ENCODE results near the gene MAD1L1.

MAD1L1 gene

DNA sequence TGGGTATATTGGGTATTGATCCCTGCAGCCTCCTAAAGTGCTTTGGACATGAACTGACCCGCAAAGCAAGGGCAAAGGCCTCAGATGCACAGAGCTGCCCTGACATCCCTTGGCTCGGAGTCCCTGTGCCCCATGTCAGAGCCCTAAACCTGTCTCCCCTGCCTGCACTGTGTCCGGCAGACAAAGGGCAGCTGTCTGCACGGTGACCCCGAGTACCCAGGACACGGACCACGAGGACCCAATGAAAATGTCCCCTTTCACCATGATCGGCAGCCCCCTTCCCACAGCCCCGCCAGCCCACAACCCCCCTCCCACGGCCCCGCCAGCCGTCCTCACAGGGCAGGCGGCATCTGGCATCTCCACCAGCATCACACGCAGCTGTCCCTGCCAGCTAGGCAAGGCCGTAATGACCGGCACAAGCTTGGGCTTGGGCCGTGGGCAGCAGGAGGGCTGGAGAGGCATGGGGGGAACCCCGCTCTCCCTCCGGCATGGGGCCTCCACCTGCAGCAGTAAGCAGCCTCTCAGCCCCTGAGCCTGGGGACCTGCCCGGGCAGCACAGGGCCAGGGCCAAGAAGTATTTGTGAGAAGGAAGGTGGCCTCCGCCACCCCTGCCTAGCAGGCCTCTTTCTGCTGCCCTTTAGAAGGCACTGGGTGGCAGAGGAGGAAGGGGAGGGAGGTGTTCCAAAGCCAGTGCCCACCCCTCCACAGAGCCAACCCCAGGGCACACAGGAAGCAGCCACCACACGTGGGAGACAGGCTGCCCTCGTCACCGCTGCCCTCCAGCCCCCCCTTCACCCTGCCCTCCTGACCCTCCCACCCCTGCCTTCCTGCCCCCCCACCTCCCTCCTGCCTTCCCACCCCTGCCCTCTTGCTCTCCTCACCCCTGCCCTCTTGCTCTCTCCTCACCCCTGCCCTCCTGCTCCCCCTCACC is 19.4 kb upstream of the MAD1L1 start:
- Histone ChIP-seq H3K36me3 (no peaks in the 10 kb centered on the region; the same call in 1 of the 2 replicates), H3K9me3 (no peaks in the 10 kb centered on the region), H3K4me3 (ENCODE audit: low read depth, low read length) (no peak overlapping the region), H3K27me3 (no peaks in the 10 kb centered on the region), H3K4me1 (no peaks in the 10 kb centered on the region)
- no peak for DNase-seq
- TF ChIP-seq, protein P1, sequence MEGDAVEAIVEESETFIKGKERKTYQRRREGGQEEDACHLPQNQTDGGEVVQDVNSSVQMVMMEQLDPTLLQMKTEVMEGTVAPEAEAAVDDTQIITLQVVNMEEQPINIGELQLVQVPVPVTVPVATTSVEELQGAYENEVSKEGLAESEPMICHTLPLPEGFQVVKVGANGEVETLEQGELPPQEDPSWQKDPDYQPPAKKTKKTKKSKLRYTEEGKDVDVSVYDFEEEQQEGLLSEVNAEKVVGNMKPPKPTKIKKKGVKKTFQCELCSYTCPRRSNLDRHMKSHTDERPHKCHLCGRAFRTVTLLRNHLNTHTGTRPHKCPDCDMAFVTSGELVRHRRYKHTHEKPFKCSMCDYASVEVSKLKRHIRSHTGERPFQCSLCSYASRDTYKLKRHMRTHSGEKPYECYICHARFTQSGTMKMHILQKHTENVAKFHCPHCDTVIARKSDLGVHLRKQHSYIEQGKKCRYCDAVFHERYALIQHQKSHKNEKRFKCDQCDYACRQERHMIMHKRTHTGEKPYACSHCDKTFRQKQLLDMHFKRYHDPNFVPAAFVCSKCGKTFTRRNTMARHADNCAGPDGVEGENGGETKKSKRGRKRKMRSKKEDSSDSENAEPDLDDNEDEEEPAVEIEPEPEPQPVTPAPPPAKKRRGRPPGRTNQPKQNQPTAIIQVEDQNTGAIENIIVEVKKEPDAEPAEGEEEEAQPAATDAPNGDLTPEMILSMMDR (IDR thresholded peaks at IDR 0.05; ENCODE audit: low read depth, low read length): no peak

DNA sequence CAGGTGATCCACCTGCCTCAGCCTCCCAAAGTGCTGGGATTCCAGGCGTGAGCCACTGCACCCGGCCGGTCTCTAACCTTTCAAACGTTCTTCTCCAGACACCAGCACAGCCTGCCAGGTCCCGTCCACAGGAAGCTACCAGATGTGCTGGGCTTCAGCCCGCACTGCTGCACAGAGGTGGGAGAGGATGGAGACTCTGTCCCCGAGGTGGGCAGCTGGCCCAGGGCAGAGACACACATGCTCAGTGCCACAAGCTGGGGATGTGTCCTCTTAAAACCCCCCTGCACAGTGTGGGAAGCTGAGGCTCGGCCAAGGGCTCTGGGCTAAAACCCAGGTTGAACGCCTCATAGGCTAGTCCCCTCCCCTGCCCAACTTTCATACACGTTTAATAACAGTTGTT is 18.6 kb upstream of the MAD1L1 start:
- TF ChIP-seq, protein P1 (IDR thresholded peaks at IDR 0.05; ENCODE audit: low read depth, low read length): no peak
- H3K36me3 ChIP-seq: no peaks in the 10 kb centered on the region; the same call in 1 of the 2 replicates
- H3K4me1 ChIP-seq: no peaks in the 10 kb centered on the region
- no peak for DNase-seq
- H3K9me3 ChIP-seq: no peaks in the 10 kb centered on the region
- no peak overlapping the region for H3K4me3 ChIP-seq (ENCODE audit: low read depth, low read length)
- no peaks in the 10 kb centered on the region for H3K27me3 ChIP-seq

DNA sequence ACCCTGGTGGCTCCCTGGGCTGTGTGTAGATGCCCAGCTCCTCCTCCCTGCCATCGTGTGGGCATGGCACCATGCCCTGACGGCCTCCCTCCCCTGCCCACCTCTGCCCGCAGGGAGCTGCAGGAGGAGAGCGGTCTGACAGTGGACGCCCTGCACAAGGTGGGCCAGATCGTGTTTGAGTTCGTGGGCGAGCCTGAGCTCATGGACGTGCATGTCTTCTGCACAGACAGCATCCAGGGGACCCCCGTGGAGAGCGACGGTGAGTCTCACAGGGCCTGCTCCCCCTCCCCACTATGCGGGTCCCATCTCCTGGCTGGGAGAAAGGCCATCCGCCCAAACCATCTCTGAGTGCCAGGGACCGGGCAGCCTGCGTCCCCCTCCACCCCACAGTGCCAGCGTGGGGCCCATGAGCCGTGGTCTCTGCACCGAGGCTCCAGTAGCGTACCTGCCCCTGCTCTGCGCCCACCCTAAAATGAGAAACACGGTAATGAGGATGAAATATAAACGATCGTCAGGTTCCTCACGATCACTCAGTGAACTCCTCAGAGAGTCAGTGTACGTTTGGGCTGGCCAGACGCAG is 17.1 kb upstream of the MAD1L1 start:
- Histone ChIP-seq H3K9me3 (no peaks in the 10 kb centered on the region), H3K4me1 (no peaks in the 10 kb centered on the region), H3K4me3 (ENCODE audit: low read depth, low read length) (no peak overlapping the region), H3K27me3 (no peaks in the 10 kb centered on the region), H3K36me3 (no peaks in the 10 kb centered on the region; the same call in 1 of the 2 replicates)
- TF ChIP-seq, protein P1 (IDR thresholded peaks at IDR 0.05; ENCODE audit: low read depth, low read length): no peak
- no peak for DNase-seq

DNA sequence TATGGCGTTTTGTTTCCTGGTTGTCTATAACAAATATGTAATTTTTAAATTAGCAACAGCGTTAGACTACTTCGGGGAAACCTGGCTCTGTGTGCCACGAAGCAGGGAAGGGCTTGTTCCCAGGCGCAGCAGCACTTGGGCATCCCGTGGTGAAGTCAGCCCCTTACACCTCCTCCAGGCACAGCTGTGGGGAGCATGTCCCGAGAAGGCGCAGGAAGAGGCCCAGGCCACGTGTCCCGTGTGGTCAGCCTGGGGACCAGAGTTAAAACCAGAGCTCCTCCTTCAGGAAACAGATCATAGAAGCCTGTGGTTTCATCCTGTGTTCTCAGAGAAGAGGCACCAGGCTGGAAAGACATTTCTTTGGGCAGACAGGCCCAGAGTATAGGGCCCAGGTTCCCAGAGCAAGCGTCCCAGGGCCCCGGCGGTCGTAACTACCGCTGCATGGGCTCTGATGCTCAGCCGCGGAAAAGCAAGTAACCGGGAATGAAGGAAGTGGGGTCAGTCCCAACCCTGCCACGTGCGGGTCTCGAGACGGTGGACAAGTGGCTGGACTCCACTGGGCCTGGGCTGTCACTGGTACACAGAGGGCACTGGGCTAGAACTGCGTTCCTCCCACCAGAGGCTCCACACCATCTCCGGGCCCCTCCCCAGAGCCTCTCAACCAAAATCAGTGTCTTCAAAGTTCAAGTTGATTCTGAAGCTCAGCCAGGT is 16.4 kb upstream of the MAD1L1 start:
- no peak for DNase-seq
- no peak overlapping the region for H3K4me3 ChIP-seq (ENCODE audit: low read depth, low read length)
- TF ChIP-seq, protein P1 (IDR thresholded peaks at IDR 0.05; ENCODE audit: low read depth, low read length): no peak

DNA sequence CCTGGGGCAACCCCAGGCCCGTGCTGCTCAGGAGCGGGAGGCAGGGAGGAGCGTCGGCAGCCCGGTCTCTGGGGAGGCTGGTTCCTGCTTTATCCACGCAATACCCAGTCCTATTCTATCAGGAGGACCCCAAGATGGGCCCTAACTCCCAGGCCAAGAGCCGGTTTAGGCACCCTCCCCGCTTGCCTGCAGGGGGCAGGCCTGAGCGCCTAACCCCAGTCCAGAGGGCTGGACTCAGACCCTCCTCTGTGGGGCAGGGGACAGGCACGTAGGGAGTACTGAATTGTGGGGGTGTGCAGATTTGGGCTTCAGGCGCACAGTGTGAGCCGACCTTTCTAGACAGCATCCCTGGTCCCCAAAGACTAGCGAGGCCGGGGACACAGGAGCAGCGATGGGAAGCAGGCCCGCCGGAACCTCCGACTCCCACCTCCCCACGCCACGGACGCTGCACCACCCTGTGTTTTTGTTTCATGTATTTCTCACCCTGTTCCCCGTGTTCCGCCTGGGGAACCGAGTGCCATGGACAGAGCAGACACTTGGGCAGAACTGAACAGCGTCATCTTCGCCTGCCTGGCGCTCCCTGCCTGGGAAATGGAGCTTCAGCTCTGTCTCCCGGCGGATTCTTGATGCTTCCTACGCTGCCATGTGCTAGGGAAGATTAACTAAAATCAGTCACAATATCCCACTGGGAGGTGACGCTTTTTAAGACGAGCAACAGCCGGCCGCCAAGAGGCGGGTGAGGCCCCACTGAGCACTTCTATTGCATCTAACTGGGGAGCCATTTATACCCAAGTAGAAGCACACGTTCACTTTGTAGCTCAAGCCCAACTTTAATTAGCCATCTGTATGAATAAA is 14.6 kb upstream of the MAD1L1 start:
- TF ChIP-seq, protein P1 (IDR thresholded peaks at IDR 0.05; ENCODE audit: low read depth, low read length): peak; percentile 86
- Histone ChIP-seq H3K27me3 (no peaks in the 10 kb centered on the region), H3K4me1 (peaks cover 4% of the 10 kb centered on the region), H3K9me3 (no peaks in the 10 kb centered on the region), H3K36me3 (no peaks in the 10 kb centered on the region), H3K4me3 (ENCODE audit: low read depth, low read length) (no peak overlapping the region)
- peak; percentile 69 for DNase-seq

More for the DNA sequence above, 16.4 kb upstream of the MAD1L1 start:
- no peaks in the 10 kb centered on the region for H3K27me3 ChIP-seq
- H3K9me3 ChIP-seq: no peaks in the 10 kb centered on the region
- no peaks in the 10 kb centered on the region for H3K4me1 ChIP-seq
- no peaks in the 10 kb centered on the region for H3K36me3 ChIP-seq

Data from BE2C (cell line).